Parathyroid adenoma (tissue), 2 donors: ENCODE data around the gene ATP9B.

Experiments
- H2AFZ ChIP-seq: fragments of 300-600 bp; sonication (generic); one replicate; pipeline ENCODE4 v1.7.0; 2017; ENCODE audit warnings: antibody characterized with exemption, mild to moderate bottlenecking
- H3K27ac ChIP-seq: fragments of 300-600 bp; sonication (generic); one replicate; pipeline ENCODE4 v1.7.0; 2017
- H3K27me3 ChIP-seq: fragments of 300-600 bp; sonication (generic); one replicate; pipeline ENCODE4 v1.7.0; 2017; ENCODE audit warnings: low read length; ENCODE audit not compliant: control insufficient read depth, insufficient read depth
- H3K36me3 ChIP-seq: fragments of 300-600 bp; sonication (generic); one replicate; pipeline ENCODE4 v1.7.0; 2017; ENCODE audit warnings: low read length; ENCODE audit not compliant: control insufficient read depth, insufficient read depth
- H3K4me1 ChIP-seq: fragments of 300-600 bp; sonication (generic); one replicate; pipeline ENCODE4 v1.7.0; 2017; ENCODE audit warnings: control low read depth
- H3K4me2 ChIP-seq: fragments of 300-600 bp; sonication (generic); one replicate; pipeline ENCODE4 v1.7.0; 2017; ENCODE audit warnings: low read length
- H3K4me3 ChIP-seq: fragments of 300-600 bp; sonication (generic); one replicate; pipeline ENCODE4 v1.7.0; 2017; ENCODE audit warnings: low read depth, low read length
- H3K79me2 ChIP-seq: fragments of 300-600 bp; sonication (generic); one replicate; pipeline ENCODE4 v1.7.0; 2017; ENCODE audit warnings: control low read depth
- H3K9ac ChIP-seq: fragments of 300-600 bp; sonication (generic); one replicate; pipeline ENCODE4 v1.7.0; 2017; ENCODE audit warnings: mild to moderate bottlenecking
- H3K9me3 ChIP-seq: fragments of 300-600 bp; sonication (generic); one replicate; pipeline ENCODE4 v1.7.0; 2017; ENCODE audit warnings: low read length; ENCODE audit not compliant: control insufficient read depth
- TF ChIP-seq, protein P1 (sequence below): fragments of 300-600 bp; sonication (generic); IDR thresholded peaks from one replicate; pipeline ENCODE4 v1.7.0; 2017; ENCODE audit warnings: antibody characterized with exemption, mild to moderate bottlenecking
- donor health status: primary hyperparathyroidism.

The ATP9B gene

GRCh38 chr18:79343567-79344207, 274.5 kb downstream of the ATP9B start:
- Histone ChIP-seq H3K9ac (no peak overlapping the region), H3K27ac (no peak overlapping the region), H3K79me2 (no peaks in the 10 kb centered on the region), H3K4me1 (no peaks in the 10 kb centered on the region), H3K27me3 (no peaks in the 10 kb centered on the region), H3K9me3 (no peaks in the 10 kb centered on the region), H3K4me3 (no peak overlapping the region), H2AFZ (no peak overlapping the region), H3K36me3 (no peaks in the 10 kb centered on the region), H3K4me2 (no peak overlapping the region)
- TF ChIP-seq, protein P1, sequence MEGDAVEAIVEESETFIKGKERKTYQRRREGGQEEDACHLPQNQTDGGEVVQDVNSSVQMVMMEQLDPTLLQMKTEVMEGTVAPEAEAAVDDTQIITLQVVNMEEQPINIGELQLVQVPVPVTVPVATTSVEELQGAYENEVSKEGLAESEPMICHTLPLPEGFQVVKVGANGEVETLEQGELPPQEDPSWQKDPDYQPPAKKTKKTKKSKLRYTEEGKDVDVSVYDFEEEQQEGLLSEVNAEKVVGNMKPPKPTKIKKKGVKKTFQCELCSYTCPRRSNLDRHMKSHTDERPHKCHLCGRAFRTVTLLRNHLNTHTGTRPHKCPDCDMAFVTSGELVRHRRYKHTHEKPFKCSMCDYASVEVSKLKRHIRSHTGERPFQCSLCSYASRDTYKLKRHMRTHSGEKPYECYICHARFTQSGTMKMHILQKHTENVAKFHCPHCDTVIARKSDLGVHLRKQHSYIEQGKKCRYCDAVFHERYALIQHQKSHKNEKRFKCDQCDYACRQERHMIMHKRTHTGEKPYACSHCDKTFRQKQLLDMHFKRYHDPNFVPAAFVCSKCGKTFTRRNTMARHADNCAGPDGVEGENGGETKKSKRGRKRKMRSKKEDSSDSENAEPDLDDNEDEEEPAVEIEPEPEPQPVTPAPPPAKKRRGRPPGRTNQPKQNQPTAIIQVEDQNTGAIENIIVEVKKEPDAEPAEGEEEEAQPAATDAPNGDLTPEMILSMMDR: no peak

GRCh38 chr18:79344208-79344581, 275.0 kb downstream of the ATP9B start:
- Histone ChIP-seq H2AFZ (no peak overlapping the region), H3K4me2 (no peak overlapping the region), H3K9me3 (no peaks in the 10 kb centered on the region), H3K79me2 (no peaks in the 10 kb centered on the region), H3K4me1 (no peaks in the 10 kb centered on the region), H3K27ac (no peak overlapping the region), H3K27me3 (no peaks in the 10 kb centered on the region), H3K9ac (no peak overlapping the region), H3K36me3 (no peaks in the 10 kb centered on the region), H3K4me3 (no peak overlapping the region)
- TF ChIP-seq, protein P1: no peak

DNA sequence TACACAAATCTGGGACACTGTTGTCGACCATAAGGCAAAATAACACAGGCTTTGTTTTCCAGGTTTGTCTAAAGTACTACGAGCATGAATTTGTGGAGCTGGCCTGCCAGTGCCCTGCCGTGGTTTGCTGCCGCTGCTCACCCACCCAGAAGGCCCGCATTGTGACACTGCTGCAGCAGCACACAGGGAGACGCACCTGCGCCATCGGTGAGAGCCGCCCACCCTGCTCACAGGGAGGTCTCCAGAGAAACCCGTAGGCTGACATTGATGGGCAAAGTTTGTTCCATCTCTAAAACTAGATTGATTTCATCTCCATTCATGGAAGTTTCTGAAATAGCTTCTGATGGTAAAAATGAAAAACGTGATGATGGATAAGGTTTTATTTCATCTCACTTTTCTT, 276.2 kb downstream of the ATP9B start:
- H3K79me2 ChIP-seq: no peaks in the 10 kb centered on the region
- no peaks in the 10 kb centered on the region for H3K36me3 ChIP-seq
- H3K9ac ChIP-seq: no peak overlapping the region
- H3K4me1 ChIP-seq: no peaks in the 10 kb centered on the region
- H3K27ac ChIP-seq: no peak overlapping the region
- no peak overlapping the region for H3K4me2 ChIP-seq
- H3K4me3 ChIP-seq: no peak overlapping the region
- H3K27me3 ChIP-seq: no peaks in the 10 kb centered on the region
- no peak overlapping the region for H2AFZ ChIP-seq
- H3K9me3 ChIP-seq: no peaks in the 10 kb centered on the region
- TF ChIP-seq, protein P1: no peak

DNA sequence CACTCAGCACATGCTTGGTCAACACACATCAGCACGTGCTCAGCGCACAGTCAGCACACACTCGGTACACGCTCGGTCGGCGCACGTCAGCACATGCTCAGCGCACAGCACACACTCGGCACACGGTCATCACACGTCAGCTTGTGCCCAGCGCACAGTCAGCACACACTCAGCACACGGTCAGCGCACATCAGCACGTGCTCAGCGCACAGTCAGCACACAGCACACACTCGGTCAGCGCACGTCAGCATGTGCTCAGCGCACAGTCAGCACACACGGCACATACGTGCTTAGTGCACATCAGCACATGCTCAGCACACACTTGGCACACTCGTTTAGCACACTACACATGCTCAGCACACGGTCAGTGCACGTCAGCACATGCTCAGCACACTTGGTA, 276.8 kb downstream of the ATP9B start:
- H3K9me3 ChIP-seq: no peaks in the 10 kb centered on the region
- H3K4me3 ChIP-seq: no peak overlapping the region
- H3K9ac ChIP-seq: no peak overlapping the region
- no peak overlapping the region for H3K27ac ChIP-seq
- H2AFZ ChIP-seq: no peak overlapping the region
- H3K27me3 ChIP-seq: no peaks in the 10 kb centered on the region
- TF ChIP-seq, protein P1: no peak
- H3K36me3 ChIP-seq: no peaks in the 10 kb centered on the region
- no peaks in the 10 kb centered on the region for H3K79me2 ChIP-seq
- H3K4me2 ChIP-seq: no peak overlapping the region
- H3K4me1 ChIP-seq: no peaks in the 10 kb centered on the region

GRCh38 chr18:79348066-79348465, 278.9 kb downstream of the ATP9B start:
- H3K9ac ChIP-seq: no peak overlapping the region
- H3K9me3 ChIP-seq: no peaks in the 10 kb centered on the region
- no peak overlapping the region for H2AFZ ChIP-seq
- H3K36me3 ChIP-seq: no peaks in the 10 kb centered on the region
- no peaks in the 10 kb centered on the region for H3K79me2 ChIP-seq
- no peak overlapping the region for H3K4me3 ChIP-seq
- no peak overlapping the region for H3K27ac ChIP-seq
- no peaks in the 10 kb centered on the region for H3K4me1 ChIP-seq
- H3K27me3 ChIP-seq: no peaks in the 10 kb centered on the region
- H3K4me2 ChIP-seq: no peak overlapping the region
- TF ChIP-seq, protein P1: no peak
